HG03521 (cell line): Measurements from ENCODE around the gene NEK7.
"Not testable (repeated sequence)": the region's sequence is repeated elsewhere in the genome, so short reads cannot be mapped to it uniquely, and the experiment has no call there.

ENCODE experiments used
- ATAC-seq: cut with Tn5 transposase; IDR thresholded peaks from one replicate; pipeline ENCODE4 v1.9.1; 2021; ENCODE audit warnings: mild to moderate bottlenecking, moderate library complexity; ENCODE audit not compliant: unreplicated experiment

The NEK7 gene

DNA sequence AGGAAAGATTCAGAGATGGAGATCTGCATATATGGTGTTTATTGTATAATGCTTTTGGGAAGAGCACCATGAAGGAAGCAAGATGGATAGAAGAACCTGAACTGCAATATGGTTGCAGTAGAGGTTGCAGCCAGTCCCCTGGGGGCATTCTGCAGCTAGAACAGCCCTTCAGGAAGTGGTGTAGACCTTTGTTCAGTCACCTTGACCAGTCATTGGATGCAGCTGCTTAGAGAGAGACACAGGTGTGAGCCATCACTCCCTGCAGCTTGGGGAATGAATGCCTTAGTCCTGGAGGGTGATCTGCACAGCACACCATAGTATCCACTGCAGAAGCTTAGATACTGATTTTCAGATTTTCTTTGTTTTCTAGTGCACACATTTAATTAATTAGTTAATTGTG, 42.3 kb downstream of the NEK7 start:
- ATAC-seq: peak; percentile 51

DNA sequence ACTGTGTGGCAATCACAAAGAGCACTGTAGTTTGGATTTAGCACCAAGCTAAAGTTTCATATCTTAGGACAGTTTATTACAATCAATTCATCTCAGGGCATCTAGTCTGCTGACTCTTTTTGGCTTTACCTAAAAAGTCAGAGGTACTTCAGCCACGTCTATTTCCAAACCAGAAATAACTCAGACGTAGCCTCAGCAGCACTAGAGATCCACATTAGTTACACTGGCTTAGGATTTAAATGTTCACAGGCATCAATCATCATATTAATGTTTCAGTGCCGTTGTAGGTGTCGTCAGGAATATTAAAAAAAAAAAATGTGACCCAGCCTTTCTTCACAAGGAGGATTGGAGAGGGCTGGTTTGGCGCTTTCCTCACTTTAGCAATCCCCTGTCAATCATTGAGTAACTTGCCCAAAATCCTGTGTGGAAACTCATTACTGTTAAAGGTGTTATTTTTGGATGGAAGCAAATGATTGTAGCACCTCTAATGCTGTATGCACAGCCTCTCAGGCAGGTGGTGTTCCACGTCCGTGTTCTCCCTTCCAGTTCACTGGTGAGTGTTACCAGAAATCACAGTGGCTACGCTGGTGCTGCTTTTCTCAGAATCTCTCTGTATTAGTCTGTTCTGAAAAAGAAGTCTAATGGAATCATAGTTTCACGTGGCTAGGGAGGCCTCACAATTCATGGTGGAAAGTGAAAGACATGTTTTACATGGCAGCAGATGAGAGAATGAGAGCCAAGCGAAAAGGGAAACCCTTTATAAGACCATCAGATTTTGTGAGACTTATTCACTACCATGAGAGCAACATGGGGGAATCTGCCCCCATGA, 45.4 kb downstream of the NEK7 start:
- peak; percentile 78 for ATAC-seq

DNA sequence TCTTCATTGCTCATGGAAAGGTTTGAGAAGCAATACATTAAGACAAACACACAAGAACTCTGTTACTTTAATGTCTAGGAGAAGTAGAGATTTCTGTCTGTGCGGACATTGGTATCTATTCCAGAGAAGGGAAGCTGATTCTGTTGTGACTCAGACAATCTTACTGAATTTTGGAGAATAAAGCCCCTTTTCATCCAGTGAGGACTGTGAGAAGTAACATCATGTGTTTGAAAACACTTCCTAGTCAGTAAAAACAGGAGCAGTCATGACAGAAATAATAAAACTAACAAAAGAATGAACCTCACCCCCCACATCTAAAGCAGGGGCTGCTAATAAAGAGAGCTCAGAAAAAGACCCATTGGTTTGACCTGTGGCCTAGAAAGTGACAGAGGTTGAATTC, 46.6 kb downstream of the NEK7 start:
- ATAC-seq: no peak

DNA sequence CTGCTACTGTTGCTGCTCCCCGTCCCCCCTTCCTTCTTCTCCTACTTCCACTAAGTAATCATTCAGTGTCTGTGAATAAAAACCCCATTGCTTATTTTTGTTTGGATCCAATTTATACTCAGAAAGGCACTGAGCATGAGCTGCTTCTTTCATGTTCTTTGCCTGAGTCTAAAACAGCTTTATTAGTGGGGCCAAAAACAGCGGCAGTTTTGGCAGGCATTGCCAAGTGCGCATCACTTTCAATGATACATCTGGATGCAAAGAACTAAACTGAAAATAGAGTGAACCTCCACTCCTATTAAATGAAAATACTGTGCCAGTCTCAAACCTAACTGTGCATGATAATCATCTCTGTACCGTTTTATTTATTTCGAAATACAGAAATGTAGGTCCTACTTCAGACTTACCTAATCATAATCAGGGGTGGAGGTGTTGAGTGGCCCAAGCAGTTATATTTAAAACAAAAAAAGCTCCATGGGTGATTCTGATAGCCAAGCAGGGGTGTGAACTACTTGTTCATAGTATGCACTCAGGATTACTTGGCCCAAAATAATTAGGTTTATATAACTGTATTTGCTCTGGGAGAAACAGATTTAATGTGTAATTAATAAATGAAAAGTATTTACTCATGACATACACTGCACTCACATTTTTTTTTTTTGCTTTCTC, 48.4 kb downstream of the NEK7 start:
- no peak for ATAC-seq

DNA sequence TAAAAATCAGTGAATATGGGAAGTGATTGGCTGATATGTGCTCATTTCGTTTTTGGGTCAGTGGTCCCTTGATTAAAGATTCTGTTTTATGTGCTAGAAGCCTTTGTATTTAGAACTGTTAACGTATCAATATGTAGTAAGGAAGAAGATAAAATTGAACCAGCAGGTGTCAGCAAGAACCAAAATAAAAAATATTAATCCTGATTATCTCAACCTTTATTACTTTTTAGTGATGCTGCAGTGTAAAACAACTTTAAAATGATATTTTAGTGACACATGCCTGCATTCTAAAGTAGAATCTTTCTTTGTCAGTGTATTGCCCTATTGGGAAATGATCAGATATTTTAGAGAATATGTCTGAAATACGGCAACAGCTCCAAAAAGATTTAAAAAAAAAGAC, 49.5 kb downstream of the NEK7 start:
- ATAC-seq: no peak

DNA sequence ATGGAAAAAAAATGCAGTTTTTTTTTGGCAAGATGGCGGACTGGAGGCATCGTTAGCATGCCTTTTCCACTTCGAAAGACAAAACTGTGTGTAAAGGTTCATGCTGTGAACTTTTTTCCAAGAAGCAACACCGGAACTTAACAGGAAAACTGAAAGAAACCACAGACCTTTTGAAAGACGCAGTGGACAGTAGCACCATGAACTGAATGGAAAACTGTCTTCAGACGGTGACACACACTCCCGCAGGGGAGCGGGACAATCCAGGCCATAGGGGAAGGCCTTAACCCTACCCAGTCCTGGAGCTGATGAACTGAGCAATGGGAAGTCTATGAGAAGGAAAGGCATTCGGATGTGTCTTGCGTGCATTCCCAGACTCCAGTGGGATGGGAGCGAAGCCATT, 54.9 kb downstream of the NEK7 start:
- no peak for ATAC-seq

DNA sequence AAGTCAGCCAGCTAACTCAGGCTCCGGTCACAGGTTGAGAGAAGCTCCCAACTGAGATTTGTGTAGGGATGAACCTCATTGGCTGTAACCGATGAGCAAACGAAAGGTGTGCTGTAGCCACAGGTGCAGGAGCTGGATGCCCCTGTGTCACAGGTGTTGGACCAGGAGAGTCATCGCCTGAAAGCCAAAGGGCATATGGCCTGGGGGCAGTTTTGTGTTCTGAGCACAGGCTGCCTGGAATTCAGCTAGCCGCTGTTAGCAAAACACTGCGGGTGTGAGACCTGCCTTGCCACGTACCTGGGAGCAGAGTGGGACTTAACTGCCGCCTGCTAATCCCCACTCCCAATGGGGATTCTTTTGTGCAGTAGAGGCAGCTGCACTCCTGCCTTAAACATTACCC, 55.3 kb downstream of the NEK7 start:
- no peak for ATAC-seq

DNA sequence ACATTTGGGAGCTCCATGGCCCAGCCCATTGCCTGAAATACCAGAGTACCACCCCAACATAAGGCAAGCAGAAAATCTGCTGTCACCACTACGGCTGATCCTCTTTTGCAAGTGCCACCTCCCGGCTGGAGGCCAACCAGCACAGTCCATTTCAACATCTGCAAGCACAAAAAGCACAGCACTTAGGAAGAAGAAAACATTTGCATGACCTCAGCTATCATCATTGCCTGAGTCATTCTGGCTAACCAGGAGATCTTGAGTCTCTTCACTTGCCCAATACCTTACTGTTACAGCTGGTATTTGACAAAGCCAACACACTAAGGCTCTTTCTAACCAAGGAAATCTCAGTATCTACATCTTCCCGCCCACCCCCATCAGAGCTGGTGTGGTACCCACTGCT, 55.9 kb downstream of the NEK7 start:
- ATAC-seq: no peak

DNA sequence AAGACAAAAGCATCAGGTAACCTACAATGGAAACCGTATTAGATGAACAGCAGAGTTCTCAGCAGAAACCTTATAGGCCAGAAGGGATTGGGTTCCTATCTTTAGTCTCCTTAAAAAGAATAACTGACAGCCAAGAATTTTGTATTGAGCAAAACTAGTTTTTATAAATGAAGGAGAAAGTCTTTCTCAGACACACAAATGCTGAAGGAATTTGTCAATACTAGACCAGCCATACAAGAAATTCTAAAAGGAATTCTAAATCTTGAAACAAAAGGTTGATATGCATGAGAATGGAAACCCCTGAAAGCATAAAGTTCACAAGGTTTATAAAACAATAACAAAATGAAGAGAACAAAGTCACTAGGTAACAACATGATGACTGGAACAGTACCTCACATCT, 58.1 kb downstream of the NEK7 start:
- no peak for ATAC-seq

DNA sequence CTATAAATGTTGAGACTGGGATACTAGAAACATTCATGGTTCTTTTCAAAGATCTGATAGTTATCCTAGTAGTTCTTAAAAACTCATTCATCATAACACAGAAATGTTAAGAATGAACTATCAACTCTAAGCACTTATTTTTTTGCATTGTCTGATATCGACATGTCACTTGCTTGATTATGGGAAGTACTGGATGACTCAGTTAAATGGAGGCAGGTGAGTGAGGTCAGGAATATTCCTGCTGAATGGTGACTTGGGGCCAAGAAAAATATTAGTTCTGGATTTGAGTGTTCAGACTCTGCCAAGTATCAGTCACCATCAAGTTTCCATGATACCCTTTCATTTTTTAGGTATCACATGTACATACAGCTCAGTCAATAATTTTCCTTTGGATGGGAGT, 63.6 kb downstream of the NEK7 start:
- no peak for ATAC-seq

DNA sequence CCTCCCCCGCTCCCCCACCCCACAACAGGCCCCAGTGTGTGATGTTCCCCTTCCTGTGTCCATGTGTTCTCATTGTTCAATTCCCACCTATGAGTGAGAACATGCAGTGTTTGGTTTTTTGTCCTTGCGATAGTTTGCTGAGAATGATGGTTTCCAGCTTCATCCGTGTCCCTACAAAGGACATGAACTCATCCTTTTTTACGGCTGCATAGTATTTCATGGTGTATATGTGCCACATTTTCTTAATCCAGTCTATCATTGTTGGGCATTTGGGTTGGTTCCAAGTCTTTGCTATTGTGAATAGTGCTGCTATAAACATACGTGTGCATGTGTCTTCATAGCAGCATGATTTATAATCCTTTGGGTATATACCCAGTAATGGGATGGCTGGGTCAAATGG, 70.2 kb downstream of the NEK7 start:
- not testable (repeated sequence) for ATAC-seq

DNA sequence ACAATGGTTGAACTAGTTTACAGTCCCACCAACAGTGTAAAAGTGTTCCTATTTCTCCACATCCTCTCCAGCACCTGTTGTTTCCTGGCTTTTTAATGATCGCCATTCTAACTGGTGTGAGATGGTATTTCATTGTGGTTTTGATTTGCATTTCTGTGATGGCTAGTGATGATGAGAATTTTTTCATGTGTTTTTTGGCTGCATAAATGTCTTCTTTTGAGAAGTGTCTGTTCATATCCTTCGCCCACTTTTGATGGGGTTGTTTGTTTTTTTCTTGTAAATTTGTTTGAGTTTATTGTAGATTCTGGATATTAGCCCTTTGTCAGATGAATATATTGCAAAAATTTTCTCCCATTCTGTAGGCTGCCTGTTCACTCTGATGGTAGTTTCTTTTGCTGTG, 70.7 kb downstream of the NEK7 start:
- not testable (repeated sequence) for ATAC-seq

DNA sequence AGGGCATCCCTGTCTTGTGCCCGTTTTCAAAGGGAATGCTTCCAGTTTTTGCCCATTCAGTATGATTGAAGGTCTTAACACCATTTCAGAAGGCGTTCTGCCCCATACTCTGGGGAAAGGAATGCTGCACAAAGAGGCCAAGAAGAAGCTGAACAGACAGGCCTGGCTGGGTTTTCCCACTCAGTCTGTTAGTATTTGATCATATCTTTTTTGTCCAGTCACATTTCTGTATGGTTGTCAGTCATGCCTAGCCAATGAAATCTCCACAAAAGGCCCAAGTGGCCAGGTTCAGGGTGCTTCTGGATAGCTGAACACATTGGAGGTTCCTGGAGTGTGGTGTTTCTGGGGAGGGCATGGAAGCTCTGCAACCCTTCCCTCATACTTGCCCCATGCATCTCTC, 72.1 kb downstream of the NEK7 start:
- no peak for ATAC-seq

DNA sequence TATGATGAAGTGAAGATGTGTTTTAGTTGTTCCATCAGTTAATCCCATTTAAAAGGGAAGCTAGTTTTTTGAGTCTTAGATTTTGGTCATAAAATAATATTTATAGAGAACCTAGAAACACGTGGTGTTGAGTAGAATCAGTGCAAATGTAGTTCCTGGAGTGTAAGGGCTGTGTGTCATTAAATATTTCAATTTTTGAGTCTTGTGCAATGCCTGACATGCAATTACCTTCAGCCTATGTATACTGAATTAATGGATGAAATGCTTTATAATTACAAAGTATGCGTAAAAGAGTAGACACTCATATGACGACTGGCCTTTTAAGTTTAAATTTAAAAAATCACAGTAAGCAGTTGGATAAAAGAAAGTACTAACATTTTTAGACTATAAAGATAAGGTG, 75.0 kb downstream of the NEK7 start:
- no peak for ATAC-seq

DNA sequence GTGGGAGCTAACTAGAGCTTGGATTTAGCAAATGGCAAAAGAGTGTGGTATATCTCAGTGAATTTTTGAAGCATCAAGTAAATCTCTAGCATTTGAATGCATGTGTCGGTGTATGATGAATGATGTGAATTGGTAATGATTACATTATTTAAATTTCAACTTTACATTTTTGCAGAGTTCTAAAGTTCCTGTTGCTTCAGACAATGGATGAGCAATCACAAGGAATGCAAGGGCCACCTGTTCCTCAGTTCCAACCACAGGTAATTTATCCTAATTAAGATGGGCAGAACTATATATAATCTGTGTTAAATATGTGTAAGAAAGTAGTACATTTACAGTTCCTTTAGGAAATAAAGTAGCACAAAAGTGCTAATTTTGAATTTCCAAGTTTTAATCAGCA, 75.6 kb downstream of the NEK7 start:
- no peak for ATAC-seq

DNA sequence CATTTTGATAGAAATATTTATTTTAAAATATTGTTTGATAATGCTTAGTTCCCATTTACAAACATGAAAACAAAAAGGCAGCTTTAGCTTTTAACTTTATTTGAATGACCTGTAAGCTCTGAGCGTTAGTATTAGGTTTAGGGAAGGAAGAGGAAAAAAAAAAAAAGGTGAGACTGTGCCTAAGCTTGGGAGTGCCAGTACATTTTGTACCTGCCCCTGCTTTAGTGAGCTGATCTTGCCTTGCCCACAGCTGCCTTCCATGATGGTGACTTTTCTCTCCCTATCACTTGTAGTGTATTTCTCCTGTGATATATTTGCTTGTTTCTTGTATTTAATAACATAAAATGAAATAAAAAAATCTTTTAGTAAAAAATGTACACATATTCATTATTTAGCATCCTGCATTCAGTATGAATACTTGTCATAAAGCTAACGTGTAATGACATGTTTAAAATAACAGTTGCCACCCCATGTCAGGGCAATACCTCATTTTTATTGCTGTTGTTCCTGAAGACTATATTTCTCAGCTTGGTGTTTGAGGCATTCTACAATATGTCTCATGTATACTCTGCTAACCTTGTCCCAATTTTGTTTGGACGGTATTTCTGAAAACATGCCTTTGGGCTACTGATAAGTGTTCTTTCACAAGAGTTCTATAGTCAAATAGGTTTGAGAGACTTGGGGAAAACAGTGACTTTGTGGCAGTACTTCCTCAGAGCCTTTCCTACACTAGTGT, 76.3 kb downstream of the NEK7 start:
- ATAC-seq: no peak

DNA sequence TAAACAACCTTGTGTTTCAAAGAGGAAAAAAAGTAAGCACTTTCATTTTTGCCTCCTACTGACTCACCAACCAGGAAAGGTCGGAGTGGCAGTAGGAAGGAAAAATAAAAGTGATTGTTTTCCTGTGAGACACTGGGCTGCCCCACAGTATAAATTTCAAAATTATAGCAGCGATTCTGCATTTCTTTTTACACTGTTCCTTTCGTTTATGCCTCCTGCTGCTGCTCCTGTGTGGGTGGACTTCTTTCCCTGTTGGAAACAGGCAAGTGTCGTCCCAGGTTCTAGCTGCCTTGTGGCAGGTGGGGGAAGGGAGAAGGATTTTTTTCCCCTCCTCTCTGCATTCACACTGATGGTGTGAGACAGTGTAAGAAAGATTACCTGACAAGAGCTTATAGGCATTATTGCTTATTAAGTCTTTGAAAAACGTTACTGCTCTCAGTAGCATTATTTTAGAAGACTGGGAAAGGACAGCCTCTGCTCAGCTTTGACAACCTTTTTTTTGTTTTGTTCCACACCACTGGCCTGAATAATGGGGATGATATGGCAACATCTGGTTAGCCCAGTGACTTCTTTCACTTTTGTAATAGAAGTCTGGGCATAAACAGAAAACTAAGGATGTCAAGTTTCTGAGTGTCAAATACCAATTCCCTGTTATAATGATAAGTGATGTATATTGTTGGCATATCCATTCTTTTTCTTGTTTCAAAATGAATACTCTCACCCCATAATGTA, 77.9 kb downstream of the NEK7 start:
- no peak for ATAC-seq

DNA sequence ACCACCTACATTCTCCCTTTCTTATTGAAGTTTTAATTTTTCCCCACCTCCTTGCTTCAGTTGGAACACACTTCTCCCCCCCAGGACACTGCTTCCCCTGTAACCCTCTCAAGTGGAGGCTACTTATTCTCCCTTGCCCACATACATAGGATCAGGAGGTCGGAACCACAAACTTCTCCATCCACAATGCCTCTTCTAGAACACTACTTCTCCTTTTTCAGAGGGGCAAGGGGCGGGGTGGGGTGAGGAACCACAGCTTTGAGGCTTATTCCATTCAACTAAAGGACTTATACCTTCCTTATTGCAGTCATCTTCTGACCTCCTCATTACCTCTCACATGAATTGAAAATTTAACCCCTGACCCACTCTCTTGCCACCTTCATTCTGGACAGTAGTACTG, 81.3 kb downstream of the NEK7 start:
- ATAC-seq: no peak

DNA sequence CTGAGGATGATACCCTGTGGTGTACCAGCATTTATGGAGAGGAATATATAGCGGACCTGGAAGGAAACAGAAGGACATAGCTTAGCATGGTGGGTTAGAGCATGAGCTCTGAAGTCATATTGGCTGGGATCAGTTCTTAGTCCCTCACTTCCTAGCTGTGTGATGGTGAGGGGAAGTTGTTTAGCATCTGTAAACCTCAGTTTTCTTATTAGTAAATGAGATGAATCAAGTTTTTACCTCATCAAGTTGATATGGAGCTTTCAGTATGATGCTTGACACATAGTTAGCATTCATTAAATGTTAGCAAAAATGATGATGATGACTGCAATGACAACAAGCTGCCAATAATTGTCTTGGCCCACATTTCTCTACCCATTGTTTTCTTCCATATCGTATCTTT, 84.8 kb downstream of the NEK7 start:
- ATAC-seq: no peak

DNA sequence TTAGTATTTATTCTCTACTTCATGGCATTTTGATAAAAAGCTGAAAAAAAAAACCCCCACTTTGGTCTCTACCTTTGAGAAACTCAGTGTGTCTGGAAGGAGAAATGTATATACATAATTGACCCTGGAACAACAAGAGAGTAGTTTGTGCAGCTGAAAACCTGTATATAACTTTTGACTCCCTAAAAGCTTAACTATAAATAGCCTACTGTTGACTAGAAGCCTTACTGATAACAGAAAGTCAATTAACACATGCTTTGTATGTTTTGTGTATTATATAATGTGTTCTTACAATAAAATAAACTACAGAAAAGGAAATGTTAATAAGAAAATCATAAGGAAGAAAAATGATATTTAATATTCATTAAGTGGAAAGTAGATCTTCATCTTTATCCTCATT, 88.0 kb downstream of the NEK7 start:
- ATAC-seq: no peak

DNA sequence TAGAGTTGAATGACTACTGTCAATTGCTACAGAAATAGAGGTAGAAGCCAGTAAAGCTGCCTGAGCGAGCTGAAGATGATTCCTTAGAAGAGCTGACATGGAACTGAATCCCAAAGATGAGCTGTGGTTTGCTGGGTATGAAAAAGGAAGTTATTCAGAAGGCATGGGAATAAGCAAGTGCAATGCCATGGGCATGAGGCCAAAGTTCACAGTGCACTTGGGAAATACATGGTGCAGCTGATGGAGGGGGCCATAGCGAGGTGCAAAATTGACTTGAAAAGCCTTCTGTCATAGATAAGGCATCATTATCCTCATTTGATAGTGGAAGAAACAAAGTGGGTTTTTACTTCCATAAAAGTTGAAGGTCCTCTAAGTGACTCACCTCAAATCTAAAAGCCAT, 88.6 kb downstream of the NEK7 start:
- ATAC-seq: no peak
